ENCODE data around the gene SEMA3C. TPM values are rescaled to one million over a fixed set of nuclear protein-coding genes. Genes with fewer than 3 reads are reported as not detected.

Gene SEMA3C
- total and polyA plus RNA-seq, 8 donors, result 0.28 to 11.3 (median 1.0) TPM

DNA sequence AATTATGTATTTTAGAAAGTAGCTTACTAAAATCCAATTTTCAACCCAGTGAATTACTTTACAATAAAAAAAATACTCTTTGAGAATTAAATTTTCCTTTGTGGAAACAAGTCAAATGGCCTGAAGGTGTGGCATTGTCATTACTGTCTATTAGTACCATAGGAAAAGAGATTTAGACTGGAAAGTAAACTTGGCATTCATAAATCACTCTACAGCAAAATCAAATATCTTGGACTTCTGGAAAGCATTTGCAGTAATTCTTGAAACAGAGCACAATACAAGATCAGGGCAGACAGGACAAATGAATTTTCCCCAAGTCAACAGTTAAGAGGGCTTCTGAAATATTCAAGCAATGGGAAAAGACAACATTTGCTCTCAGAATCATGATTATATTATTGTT is 28.0 kb upstream of the SEMA3C start:
- DNase-seq (no peak), ATAC-seq (no peak), FAIRE-seq (no peak)
- Histone ChIP-seq H3K4me3 (no peak overlapping the region), H3K9me3 (no peaks in the 10 kb centered on the region), H3K27ac (no peak overlapping the region), H3K4me1 (no peaks in the 10 kb centered on the region), H3K36me3 (no peaks in the 10 kb centered on the region), H3K27me3 (no peaks in the 10 kb centered on the region)
- intact Hi-C loops (cut with DNase I), result no loop called here
- TF ChIP-seq, protein P1, sequence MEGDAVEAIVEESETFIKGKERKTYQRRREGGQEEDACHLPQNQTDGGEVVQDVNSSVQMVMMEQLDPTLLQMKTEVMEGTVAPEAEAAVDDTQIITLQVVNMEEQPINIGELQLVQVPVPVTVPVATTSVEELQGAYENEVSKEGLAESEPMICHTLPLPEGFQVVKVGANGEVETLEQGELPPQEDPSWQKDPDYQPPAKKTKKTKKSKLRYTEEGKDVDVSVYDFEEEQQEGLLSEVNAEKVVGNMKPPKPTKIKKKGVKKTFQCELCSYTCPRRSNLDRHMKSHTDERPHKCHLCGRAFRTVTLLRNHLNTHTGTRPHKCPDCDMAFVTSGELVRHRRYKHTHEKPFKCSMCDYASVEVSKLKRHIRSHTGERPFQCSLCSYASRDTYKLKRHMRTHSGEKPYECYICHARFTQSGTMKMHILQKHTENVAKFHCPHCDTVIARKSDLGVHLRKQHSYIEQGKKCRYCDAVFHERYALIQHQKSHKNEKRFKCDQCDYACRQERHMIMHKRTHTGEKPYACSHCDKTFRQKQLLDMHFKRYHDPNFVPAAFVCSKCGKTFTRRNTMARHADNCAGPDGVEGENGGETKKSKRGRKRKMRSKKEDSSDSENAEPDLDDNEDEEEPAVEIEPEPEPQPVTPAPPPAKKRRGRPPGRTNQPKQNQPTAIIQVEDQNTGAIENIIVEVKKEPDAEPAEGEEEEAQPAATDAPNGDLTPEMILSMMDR (IDR thresholded peaks at IDR 0.05), result no peak

DNA sequence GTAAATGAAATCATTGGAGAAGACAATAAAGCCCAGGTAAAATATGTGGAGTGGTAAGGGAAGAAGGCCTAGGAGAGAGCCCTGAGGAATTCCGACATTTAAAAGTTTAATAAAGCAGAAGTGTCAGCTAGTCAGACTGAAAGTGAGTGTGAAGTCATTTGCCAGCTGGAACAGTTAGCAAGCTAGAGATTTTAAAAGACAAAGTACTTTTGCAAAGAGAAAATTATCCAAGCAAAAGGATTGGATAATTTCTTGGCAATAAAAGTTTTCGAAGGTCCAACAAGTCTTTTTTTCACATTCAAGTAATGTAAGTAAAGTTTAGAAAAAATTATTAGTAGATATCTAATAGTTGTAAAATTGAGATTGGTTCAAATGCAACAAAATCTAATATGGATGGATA is 27.1 kb upstream of the SEMA3C start:
- no peak overlapping the region for H3K27ac ChIP-seq
- TF ChIP-seq, protein P1 (IDR thresholded peaks at IDR 0.05), result no peak
- H3K4me3 ChIP-seq, result no peak overlapping the region
- no peaks in the 10 kb centered on the region for H3K4me1 ChIP-seq
- H3K36me3 ChIP-seq, result no peaks in the 10 kb centered on the region
- H3K27me3 ChIP-seq, result no peaks in the 10 kb centered on the region
- WGBS, 2 donors, result 83 to 87% methylated on average over 2 of the region's 2 CpGs
- FAIRE-seq (no peak), DNase-seq (no peak), ATAC-seq (no peak)
- intact Hi-C loops (cut with DNase I), result no loop called here
- no peaks in the 10 kb centered on the region for H3K9me3 ChIP-seq

DNA sequence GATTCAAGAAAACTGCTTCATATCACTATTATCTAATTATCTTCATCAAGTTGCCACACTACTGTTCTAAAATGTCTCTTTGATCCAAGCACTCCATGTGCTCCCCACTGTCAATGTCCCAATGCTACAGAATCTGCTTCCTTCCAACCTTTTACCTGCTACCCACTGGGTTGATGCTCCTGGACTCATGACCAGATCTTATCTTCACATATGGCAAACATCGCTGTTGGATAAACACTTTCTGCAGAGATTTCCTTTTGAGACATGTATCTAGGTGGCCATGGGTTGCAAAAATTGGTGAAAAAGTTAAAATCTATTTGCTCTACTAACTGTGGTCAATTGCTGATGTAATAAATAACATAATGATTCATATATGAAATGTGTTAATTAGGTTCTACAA is 24.5 kb upstream of the SEMA3C start:
- Histone ChIP-seq H3K36me3 (no peaks in the 10 kb centered on the region), H3K4me1 (no peaks in the 10 kb centered on the region), H3K27ac (no peak overlapping the region), H3K4me3 (no peak overlapping the region), H3K27me3 (no peaks in the 10 kb centered on the region), H3K9me3 (no peaks in the 10 kb centered on the region)
- FAIRE-seq (no peak), ATAC-seq (no peak), DNase-seq (no peak)
- intact Hi-C loops (cut with DNase I), result no loop called here
- TF ChIP-seq, protein P1 (IDR thresholded peaks at IDR 0.05), result no peak
- 70 to 85% methylated on average over 1 of the region's 1 CpG for WGBS, 2 donors

DNA sequence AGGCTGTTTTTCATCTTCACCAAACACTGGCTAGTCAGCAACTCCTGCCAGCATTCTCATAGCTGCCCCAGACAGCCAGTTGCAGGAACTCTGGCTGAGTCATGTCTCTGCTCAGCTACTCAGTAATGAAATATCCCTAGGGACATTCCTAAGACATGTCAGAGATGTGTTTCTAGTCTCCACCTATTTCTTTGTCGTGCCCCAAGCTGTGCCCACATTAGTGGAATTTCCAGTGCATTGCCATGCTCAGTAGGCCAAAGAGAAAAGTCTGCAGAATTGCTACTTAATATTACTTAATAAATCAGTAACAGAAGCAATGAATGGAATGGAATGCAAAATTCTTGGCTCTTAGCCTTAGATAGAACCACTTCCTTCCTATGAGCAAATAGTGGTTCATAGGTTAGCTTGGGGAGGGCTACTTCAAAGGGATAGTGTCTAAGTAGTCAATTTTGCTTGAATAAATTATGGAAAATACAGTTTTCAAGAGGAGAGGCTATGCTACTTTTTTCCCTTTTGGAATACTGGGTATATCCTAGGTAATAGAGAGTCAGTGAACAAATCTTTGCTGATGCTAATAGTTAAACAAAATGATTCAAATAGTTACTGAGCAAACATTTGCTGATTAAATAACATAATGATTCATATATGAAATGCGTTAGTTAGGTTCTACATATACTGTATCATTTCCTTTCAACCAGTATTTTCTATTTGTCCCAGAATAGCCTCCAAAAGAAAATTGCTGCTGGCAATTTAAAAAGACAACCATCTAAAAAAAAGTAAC is 23.6 kb upstream of the SEMA3C start:
- 55 to 60% methylated on average over 2 of the region's 2 CpGs for WGBS, 2 donors
- TF ChIP-seq, protein P1 (IDR thresholded peaks at IDR 0.05), result no peak
- Histone ChIP-seq H3K27ac (no peak overlapping the region), H3K9me3 (no peaks in the 10 kb centered on the region), H3K4me3 (no peak overlapping the region), H3K27me3 (no peaks in the 10 kb centered on the region), H3K36me3 (no peaks in the 10 kb centered on the region), H3K4me1 (no peaks in the 10 kb centered on the region)
- intact Hi-C loops (cut with DNase I), result no loop called here
- peak in 1 of 6 donors; percentile 33 for DNase-seq
- peak; percentile 32 for FAIRE-seq
- peak in 3 of 4 donors; percentile 73 to 94 (median 93) for ATAC-seq

DNA sequence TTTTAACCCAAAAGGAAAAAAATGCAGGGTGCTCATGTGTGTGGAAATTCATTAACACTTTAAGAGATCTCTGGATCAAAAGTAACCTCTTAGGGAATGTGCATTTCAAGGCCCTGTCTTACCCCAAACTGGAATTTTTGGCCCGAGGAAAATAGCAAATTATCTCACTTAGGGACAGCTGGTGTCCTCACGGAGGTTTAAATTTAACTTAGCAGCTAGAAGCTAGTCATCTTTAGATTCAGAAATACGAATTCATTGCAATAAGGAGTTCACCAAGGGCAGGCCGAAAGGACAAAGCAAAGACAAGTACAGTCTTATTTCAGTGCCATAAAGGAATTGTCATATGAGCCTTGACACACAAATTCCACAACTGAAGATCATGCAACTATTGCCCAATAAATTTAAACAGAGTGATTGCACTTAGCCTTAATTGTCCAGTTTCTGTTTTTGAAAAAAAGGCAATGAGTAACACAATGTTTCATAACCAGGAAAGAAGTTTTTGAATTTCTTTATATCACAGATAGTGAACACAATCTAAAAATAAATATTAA is 22.4 kb upstream of the SEMA3C start:
- intact Hi-C loops (cut with DNase I), result no loop called here
- Histone ChIP-seq H3K27me3 (no peaks in the 10 kb centered on the region), H3K27ac (no peak overlapping the region), H3K36me3 (no peaks in the 10 kb centered on the region), H3K4me1 (no peaks in the 10 kb centered on the region), H3K4me3 (no peak overlapping the region), H3K9me3 (no peaks in the 10 kb centered on the region)
- DNase-seq (no peak), ATAC-seq (peak in 3 of 4 donors; percentile 26 to 75 (median 38)), FAIRE-seq (peak; percentile 71)
- TF ChIP-seq, protein P1 (IDR thresholded peaks at IDR 0.05), result no peak
- WGBS, 2 donors, result 65 to 77% methylated on average over 4 of the region's 4 CpGs

Data from pancreas (tissue), 10 donors.